ENCODE results near the gene CAMTA1.
"Not testable (repeated sequence)": the region's sequence is repeated elsewhere in the genome, so short reads cannot be mapped to it uniquely, and the experiment has no call there.

The CAMTA1 gene

DNA sequence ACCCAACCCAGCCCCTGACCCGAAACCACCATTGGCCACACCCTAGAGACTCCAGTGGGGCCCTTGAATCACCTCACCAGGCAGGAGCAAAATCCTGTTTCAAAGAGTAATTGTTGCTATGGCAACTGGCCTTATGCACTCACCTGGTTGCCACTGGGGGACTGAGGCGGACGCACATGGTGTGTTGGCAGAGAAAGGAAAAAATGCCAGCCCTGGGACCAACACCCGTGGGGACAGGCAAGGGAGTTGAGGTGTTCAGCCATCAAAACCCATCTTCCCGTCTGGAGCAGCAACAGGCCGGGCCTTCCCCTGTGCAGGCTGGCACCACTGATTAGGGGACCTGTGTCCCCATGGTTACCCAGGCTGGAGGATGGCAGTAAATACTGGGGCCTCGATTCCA is 590.1 kb downstream of the CAMTA1 start:
- TF ChIP-seq ZNF274 (IDR thresholded peaks at IDR 0.05; ENCODE audit: low read depth, low read length): no peak
- H3K4me3 ChIP-seq (ENCODE audit: low read length): no peak overlapping the region

DNA sequence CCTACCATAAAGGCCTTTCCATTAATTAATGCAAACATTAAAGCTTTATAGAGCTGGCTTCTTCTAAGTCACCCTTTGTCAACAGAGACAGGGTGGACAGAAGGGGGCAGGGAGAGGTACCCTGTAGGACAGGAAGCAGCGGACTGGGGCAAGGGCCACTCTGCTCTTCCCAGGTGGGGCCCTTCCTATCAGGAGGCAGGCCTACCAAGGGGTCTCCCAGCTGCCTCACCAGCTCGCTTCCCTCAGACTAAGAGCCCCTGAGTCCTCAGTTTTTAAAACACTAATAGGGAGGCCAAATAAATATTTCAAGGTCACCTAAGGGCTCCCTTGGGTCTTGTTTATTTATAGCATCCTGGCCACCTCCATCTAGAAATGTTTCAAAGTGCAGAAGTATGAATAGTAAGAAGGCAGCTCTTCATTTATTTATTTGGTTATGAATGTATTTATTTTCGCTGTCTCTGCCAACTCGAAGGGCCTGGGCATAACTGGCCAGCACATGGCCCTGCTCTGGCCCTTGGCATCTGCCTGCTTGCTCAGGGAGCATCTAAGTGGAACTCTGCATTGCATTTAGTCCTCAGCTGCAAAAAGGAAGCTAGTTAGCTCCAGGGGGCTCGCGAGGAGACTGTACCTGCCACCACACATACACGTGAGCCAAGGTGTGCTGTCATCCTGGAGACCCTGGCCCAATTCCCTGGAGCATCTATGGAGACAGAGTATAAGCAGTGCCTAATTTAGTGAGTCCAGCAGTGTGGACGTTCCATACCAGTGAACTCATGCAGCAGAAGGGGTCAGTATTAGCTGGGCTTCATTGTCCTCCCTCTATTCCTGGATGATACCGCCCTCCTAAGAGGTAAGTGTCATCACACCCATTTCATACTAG is 590.8 kb downstream of the CAMTA1 start:
- H3K4me3 ChIP-seq (ENCODE audit: low read length): no peak overlapping the region
- TF ChIP-seq ZNF274 (IDR thresholded peaks at IDR 0.05; ENCODE audit: low read depth, low read length): no peak

DNA sequence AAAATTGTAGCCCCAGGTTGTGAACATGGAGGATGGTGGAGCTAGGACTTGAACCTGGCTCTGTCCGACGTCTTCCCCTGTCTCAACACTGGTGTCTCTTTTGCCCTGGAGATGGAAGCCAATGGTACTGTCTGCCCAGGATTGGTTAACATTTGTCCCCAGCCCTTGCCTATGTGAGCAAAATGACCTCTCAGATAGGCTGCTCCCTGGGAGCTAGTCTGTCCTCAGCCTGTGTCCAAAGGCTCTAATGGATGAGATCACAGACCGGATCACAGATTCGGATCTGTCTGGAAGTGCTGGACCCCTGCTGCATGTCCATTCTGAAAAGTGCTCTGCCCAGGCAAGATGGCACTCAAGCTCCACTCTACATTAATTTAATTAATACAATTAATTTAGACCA is 591.4 kb downstream of the CAMTA1 start:
- TF ChIP-seq ZNF274 (IDR thresholded peaks at IDR 0.05; ENCODE audit: low read depth, low read length): no peak
- no peak overlapping the region for H3K4me3 ChIP-seq (ENCODE audit: low read length)

DNA sequence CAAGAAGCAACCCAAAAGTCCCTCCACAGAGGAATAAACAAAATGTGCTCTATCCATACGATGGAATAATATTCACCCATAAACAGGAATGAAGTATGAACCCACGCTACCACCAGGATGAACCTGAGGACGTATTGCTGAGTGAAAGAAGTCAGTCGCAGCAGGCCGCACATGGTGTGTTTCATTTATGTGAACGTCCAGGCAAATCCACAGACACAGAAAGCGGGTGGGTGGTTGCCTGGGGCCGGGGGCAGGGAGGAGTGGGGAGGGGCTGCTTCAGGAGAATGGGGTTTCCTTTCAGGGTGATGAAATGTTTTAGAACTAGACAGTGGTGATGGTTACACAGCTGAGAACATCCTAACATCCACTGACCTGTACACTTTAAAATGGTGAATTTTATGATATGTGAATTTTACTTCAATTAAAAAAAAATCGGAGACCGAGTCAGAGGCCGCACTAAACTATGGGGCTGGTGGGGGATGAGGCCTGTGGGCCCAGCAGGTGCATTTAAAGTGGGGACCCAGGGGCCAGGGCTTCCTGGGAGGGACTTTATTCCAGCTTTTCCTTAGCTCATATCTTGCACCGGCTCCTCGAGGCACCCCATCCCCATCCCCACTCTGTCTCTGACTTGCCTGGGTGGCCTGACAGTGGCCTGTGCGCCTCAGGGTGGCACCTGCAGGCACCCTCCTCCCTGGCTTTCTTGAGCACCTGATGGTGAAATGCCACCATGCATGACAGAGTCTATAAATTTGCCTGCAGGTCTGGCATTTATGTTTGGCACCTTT is 593.3 kb downstream of the CAMTA1 start:
- no peak for TF ChIP-seq ZNF274 (IDR thresholded peaks at IDR 0.05; ENCODE audit: low read depth, low read length)
- no peak overlapping the region for H3K4me3 ChIP-seq (ENCODE audit: low read length)

DNA sequence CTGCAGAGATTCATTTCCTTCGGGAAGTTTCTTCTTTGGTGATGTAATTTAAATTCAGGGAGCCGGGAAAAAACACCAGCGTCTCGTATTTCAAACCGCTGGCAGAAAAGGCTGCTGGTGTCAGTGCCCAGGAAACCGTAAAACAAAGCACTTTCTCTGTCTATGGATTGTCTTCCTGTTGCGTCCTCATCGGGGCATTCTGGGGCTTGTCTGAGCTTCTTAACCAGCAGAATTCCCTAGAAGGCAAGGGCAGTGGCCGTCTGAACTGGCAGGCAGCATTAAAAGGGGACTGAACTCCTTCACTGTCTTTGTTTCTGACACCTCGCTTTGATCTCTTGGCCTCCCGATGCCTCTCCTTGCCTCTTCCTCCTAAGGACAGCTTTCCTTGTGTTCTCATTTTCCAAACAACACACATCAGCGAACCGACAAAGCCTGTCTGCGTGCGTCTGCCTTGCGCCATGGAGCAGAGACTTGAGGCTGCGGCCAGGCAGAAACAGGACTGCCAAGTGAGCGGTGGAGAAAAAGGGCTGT is 594.3 kb downstream of the CAMTA1 start:
- no peak overlapping the region for H3K4me3 ChIP-seq (ENCODE audit: low read length)
- no peak for TF ChIP-seq ZNF274 (IDR thresholded peaks at IDR 0.05; ENCODE audit: low read depth, low read length)

DNA sequence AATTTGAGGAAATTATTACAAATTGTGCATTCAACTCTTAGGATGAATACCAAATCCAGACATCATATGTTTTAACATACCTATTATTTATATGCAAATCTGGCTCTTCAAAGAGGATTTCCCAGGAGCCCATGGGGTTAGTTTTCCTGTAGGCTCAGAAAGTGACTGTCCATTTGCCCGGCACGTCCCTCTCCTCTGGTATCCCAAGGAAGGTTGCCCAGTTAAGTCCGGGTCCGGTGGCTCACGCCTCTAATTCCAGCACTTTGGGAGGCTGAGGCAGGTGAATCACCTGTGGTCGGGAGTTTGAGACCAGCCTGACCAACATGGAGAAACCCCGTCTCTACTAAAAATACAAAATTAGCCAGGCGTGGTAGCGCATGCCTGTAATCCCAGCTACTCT is 594.8 kb downstream of the CAMTA1 start:
- not testable (repeated sequence) for H3K4me3 ChIP-seq (ENCODE audit: low read length)

DNA sequence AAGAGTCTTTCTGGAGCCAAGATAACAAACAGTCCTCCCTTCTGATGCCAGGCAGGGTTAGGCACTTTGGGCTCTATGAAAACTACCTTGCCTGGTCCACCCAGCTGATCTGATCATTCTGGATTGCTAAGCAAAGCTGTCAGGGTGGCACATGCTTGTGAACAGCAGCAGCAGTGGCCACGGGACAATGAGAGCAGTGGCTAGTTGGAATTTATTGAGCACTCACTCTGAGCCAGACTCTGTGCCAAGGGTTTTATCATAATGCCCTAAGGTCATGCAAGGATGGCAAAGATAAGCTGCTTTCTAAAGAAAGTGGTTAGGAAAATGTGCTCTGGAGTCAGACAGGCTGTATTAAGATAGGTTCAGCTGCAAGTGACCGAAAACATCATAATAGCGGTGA is 595.5 kb downstream of the CAMTA1 start:
- TF ChIP-seq ZNF274 (IDR thresholded peaks at IDR 0.05; ENCODE audit: low read depth, low read length): no peak
- H3K4me3 ChIP-seq (ENCODE audit: low read length): no peak overlapping the region

DNA sequence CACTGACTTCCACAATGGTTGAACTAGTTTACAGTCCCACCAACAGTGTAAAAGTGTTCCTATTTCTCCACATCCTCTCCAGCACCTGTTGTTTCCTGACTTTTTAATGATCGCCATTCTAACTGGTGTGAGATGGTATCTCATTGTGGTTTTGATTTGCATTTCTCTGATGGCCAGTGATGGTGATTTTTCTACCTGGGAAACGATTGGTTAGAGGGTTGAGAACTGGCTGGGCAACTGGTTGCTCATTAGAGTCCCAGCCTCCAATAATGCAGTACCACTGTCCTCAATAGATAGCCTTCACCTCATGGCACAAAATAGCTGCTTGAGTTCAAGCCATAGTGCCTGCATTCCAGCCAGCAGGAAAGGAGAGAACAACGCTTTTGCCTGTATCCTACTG is 596.5 kb downstream of the CAMTA1 start:
- H3K4me3 ChIP-seq (ENCODE audit: low read length): not testable (repeated sequence)

DNA sequence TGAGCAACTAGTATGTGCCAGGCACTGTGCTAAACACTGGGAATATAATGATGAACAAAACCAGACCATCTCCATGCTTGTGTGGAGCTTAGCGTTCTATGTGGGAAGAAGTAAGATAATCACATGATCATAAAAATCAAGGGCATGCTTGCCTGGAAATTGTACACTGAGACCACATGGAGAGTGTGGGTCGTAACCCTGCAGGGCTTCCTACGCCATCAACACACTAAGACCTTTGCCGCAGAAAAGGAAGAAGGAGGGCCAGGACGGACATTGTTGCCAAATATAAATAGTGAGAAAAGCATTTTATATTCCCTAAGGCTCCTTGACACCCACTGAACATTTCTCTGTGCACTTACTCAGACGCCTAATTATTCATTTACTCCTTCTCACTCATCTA is 597.7 kb downstream of the CAMTA1 start:
- H3K4me3 ChIP-seq (ENCODE audit: low read length): no peak overlapping the region
- no peak for TF ChIP-seq ZNF274 (IDR thresholded peaks at IDR 0.05; ENCODE audit: low read depth, low read length)

DNA sequence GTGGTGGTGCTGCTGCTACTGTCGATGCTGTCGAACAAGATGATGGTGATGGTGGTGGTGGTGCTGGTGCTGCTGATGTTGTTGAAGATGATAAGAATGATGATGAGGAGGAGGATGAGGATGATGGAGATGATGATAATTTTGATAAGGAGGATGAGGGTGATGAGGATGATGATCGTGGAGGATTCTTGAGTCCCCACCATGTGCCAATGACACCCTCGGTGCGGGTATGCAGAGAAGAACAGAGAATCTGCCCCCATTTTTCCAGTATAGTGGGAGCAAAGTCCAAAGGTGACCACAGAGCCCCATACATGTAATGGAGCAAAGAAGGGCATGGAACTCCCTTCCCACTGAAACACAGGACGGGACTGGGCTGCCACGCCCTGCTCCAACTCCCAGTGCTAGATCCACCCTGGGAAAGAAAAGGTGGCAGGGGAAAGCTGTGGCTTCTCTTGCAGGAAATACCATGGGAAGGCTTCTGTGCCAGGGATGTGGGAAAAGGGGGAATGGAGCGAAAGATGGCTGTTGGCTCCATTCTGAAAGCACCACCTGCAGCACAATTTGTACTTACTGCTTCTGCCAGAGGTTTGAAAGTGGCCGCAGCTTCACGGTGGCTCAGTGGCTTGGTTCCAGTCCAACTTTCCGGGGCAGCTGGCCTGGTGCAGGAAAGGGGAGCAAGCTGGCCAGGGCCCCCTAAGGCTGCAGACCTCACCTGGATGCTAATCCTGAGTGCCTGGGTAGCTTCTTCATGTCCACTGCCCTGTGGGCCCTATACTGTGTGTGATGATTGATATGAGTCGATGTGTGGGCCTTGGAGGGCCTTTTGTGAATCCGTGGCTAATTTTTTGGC is 598.6 kb downstream of the CAMTA1 start:
- no peak for TF ChIP-seq ZNF274 (IDR thresholded peaks at IDR 0.05; ENCODE audit: low read depth, low read length)
- H3K4me3 ChIP-seq (ENCODE audit: low read length): no peak overlapping the region

DNA sequence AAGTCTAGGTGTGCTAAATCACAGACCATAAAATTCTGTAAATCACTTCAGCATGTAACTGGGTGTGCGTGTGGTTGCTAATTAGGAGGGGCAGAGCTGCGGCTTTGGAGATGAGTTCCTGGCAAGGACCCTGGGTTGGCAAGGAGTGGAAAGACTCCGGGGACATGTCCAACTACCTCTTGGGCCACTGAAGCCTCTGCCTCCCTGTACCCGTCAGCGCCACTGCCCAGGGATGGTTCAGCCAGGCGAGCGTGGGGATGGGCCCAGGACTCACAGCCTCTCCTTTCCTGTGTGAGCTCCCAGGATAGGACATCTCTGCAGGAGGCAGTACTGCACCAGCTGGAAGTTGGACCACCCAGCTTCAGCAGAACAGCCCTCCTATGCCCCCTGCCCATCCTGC is 599.4 kb downstream of the CAMTA1 start:
- no peak for TF ChIP-seq ZNF274 (IDR thresholded peaks at IDR 0.05; ENCODE audit: low read depth, low read length)
- no peak overlapping the region for H3K4me3 ChIP-seq (ENCODE audit: low read length)

DNA sequence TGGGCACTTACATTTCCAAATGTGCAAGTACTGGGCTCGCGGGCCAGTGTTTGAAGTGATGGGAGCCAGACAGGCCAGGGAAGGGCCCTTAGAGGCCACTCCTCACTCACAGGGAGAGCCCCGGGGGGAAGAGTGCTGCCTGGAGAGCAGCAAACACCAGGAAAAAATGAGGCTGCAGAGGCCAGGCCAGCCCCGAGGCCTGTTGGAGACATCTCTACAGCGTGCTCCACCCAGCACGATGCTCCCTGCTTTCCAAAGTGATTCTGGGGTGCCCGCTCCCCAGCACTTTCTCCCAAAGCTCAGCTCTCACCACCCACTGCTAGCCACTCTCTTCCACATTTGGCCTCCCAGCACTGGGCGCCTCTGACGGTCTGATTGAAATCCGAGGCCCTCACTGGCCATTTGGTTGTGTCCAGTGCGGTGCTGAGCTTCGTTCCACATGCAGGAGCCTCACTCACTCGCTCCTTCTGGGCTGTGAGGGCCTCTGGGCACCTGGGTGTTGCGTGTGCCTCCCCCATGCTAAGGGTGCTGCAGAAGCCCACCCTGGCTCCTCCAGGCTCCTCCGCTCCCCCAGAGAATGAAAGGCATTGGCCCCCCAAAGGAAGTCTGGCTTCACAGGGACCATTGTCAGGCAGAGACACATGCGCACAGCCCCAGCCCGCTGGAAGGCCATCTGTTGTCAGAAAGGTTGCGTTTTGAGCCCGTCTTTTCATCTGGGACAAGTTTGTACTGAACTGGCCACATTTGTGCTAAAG is 600.4 kb downstream of the CAMTA1 start:
- no peak overlapping the region for H3K4me3 ChIP-seq (ENCODE audit: low read length)
- no peak for TF ChIP-seq ZNF274 (IDR thresholded peaks at IDR 0.05; ENCODE audit: low read depth, low read length)

DNA sequence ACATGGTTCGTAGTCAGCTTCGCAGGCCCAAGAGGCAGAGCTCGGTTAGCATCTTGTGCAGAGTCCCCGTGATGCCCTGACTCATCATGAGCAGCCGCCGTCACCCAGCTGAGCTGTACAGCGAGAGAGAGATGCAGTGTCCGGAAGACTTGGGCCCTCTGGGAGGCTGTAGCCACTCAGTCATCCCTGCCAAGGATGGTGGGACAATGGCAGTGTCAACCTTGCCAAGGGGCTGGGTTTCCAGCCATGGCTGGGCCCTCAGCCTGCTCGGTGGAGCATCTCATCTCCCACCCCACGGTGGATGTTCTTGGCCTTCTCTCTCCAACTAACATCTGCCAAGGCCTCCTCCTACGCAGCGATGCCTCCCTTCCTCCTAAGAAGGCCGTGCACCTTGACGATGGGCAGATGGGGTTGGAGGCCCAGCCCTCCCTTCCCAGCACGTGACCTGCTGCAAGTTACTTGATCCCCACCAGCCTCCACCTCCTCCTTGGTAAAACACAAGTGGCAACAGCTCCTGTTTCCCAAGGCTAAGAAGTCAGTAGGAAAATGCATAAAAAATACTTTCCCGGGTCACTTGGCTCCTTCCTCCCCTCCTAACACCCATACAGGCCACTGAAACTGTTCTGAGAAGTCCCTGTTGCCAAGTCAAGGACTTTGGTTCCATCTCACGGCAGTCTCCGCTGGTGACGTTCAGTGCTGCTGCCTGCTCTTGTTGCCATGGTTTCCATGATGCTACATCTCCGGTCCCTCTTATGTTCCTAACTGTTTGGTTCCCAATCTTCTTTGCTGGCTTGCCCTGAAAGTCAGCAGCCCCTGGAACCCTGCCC is 601.2 kb downstream of the CAMTA1 start:
- no peak for TF ChIP-seq ZNF274 (IDR thresholded peaks at IDR 0.05; ENCODE audit: low read depth, low read length)
- H3K4me3 ChIP-seq (ENCODE audit: low read length): no peak overlapping the region

Measured in GM08714 (cell line).